Sigmoid colon (tissue), 3 donors: Measurements from ENCODE around the gene BTNL9.

Experiments
- POLR2A ChIP-seq, 2 donors: fragments of 450-650 bp; IDR thresholded peaks; one replicate each; pipeline ENCODE4 v1.6.1; 2016; ENCODE audit warnings: antibody characterized with exemption in 2 of 2, mild to moderate bottlenecking in 2 of 2, moderate library complexity in 2 of 2
- TF ChIP-seq, protein P1 (sequence below), 4 experiments: fragments of 450-650 bp in 3 of 4; fragments of 200-600 bp in 1 of 4; IDR thresholded peaks; one replicate each; pipeline ENCODE4 v1.5.1; 2016 to 2019; ENCODE audit warnings: antibody characterized with exemption in 4 of 4, mild to moderate bottlenecking in 3 of 4, moderate library complexity in 2 of 4

DNA sequence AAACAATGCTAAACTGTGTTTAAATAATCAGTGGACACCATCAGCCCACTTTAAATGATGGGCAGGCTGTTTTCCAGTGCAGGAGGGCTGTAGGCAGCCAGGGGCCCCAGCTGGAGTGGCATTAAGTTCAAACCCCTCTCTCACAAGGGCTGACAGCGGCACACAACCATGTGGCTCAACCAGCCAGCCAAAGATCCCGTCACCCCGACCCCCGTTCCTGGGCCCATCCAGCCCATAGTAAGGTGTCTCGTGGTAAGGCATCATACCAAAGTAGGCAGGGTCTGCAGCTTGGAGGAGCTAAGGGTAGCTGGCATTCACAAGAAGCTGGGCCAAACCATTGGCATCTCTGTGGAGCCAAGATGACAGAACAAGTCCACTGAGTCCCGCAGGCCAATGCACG, 24.9 kb downstream of the BTNL9 start:
- no peak for TF ChIP-seq POLR2A (IDR thresholded peaks at IDR 0.05)
- TF ChIP-seq, protein P1, sequence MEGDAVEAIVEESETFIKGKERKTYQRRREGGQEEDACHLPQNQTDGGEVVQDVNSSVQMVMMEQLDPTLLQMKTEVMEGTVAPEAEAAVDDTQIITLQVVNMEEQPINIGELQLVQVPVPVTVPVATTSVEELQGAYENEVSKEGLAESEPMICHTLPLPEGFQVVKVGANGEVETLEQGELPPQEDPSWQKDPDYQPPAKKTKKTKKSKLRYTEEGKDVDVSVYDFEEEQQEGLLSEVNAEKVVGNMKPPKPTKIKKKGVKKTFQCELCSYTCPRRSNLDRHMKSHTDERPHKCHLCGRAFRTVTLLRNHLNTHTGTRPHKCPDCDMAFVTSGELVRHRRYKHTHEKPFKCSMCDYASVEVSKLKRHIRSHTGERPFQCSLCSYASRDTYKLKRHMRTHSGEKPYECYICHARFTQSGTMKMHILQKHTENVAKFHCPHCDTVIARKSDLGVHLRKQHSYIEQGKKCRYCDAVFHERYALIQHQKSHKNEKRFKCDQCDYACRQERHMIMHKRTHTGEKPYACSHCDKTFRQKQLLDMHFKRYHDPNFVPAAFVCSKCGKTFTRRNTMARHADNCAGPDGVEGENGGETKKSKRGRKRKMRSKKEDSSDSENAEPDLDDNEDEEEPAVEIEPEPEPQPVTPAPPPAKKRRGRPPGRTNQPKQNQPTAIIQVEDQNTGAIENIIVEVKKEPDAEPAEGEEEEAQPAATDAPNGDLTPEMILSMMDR (IDR thresholded peaks at IDR 0.05): no peak
